Activated T-helper 1 cell treated with anti-CD3 and anti-CD28 coated beads, Interleukin-2, amount 50 U/mL, for 16 hours (primary cell): ENCODE results near the gene FSD1L.
"Not testable (repeated sequence)": the region's sequence is repeated elsewhere in the genome, so short reads cannot be mapped to it uniquely, and the experiment has no call there.

ENCODE experiments used
- DNase-seq, 2 donors: peaks; one replicate each; pipeline ENCODE4 v3.0.0-alpha.2; 2020; ENCODE audit warnings: low read depth in 1 of 2, low spot score in 1 of 2

The FSD1L gene

DNA sequence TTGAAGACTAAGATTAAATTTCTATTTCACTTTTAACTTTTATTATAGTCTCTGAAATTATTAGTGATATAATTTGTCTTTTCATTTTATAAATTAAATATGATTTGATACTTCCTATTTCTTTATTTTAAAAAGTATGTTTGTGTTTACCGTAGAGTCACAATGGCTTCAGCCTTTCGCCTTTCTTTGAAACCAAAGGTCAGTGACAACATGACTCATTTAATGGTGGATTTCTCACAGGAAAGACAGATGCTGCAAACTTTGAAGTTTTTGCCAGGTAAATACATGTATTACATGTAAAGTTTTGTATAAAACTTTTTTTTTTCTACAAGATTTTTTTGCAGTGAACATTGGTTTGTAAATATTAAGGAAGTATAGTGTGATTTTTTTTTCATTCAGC is 36.4 kb downstream of the FSD1L start:
- no peak for DNase-seq

- no peak for DNase-seq
These were observed 37.3 kb downstream of the FSD1L start for GRCh38 chr9:105485131-105485530.

DNA sequence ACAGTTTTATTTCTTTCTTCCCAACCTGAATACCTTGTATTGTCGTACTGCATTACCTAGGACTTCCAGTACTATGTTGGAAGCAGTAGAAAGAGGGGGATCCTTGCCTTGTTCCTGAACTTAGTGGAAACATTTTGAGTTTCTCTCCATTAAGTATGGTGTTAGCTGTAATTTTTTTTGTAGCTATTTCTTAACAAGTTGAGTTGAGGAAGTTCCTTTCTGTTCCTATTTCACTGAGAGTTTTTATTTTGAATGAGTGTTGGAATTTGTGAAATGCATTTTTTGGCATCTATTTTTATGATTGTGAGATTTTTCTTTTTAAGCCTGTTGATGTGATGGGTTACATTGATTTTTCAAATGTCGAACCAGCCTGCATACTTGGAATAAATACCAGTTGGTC is 49.0 kb downstream of the FSD1L start:
- no peak for DNase-seq

DNA sequence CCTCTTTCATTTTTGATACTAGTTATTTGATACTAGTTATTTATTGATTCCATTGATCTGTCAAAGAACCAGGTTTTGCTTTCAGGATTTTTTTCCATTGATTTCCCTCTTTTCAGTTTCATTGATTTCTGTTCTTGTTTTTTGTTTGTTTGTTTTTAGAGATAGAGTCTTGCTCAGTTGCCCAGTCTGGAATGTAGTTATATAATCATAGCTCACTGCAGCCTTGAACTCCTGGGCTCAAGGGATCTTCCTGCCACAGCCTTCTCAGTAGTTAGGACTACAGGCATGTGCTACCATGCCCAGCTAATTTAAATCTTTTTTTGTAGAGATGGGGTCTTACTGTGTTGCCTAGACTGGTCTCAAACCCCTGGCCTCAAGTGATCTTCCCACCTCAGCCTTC is 49.9 kb downstream of the FSD1L start:
- no peak for DNase-seq

DNA sequence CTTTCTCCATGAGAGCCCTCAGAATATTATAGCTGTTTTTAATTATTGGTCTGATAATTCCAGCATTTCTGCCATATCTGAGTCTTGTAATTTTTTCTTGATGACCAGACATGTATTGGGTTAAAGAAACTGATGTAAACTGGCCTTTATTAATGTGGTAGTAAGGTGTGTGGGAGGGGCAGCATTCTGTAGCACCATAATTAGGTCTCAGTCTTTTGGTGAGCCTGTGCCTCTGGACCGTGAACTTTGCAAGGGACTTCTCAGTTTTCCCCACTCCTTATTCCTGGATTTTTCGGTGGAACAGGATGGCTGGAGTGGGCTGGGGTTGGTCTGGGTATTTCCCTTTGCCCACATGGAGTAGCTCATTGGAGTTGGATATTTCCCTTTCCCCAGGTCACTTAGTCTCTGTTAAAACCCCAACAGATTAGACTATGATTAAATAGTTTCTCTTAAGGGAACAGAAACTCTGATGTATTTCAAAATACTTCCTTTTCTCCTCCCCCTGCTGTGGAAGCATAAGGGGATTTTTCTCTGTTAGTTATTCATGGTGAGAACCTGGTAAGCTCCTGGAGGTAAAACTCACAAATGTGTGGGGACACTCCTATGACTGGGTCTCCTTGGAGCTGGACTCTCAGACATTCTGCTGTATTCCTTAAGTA is 52.4 kb downstream of the FSD1L start:
- no peak for DNase-seq

- DNase-seq = no peak
These were observed 53.6 kb downstream of the FSD1L start for GRCh38 chr9:105501414-105501813.

DNA sequence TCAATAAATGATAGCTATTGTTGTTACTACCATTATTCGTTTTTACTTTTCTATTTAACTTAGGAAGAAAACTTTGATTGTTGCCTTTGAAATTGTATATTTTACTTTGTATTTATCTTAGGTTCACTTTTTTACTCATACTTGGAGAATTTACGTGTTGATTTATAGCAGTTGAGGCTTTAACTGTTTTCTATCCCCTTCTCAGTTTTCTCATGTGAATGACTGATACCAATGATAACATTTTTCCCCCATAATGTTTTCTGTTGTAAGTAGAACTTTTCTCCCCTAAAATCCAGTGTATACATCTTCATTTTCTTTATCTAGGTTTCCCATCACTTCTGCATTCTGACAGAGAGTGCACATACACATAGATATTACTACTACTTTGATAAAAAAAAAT is 54.4 kb downstream of the FSD1L start:
- no peak for DNase-seq

GRCh38 chr9:105503881-105504280 is 56.0 kb downstream of the FSD1L start:
- no peak for DNase-seq

DNA sequence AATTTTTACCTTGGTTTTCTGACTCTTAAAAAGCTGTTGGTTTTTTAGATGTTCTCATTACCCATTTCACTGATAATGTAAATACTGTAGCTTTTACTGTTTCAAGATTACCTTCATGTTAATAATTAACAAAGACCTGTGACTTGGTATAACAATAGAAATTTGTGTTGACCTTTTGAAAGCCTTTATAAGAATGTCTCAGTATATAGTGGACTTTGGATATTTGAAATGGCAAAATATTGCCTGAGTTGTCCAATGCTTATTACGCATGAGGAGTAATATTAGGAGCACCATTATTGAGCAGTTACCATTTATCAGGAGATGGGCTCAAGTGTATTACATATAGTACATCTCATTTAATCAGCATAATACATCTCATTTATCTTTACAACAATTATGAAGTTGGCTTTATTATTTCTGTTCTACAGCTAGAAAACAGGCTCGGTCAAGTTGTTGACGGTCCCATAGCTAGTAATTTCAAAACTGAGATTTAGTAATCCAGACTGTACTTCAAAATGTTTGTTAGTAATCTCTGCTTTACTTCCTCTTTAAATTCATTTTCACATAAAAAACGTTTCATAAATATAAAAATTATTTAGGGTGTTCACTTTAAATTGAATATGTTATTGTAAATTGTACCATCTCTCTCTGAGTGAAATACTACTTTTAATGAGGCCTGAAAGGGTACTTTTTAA is 59.4 kb downstream of the FSD1L start:
- DNase-seq = no peak

- no peak for DNase-seq
These were observed 60.7 kb downstream of the FSD1L start for GRCh38 chr9:105508530-105508929.

DNA sequence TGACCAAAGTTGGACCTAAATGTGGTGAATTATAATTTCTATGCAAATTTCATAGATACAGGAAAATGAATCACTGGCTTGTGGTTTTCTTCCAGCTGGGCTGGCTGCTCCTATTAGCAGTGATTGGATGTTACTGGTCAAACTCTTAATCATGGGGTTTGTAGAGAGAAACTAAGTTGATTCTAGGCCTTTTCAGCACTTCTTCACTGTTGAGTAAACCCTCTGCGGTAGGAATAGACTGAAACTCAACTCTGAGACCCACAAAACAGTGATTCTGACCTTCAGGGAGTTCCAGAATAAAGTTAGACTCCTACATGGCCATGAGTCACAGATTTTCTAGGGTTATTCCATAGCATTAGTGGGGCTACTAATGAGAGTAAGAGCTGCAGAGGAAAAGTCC is 62.2 kb downstream of the FSD1L start:
- DNase-seq = no peak

GRCh38 chr9:105511446-105511845 is 63.6 kb downstream of the FSD1L start:
- DNase-seq = no peak

DNA sequence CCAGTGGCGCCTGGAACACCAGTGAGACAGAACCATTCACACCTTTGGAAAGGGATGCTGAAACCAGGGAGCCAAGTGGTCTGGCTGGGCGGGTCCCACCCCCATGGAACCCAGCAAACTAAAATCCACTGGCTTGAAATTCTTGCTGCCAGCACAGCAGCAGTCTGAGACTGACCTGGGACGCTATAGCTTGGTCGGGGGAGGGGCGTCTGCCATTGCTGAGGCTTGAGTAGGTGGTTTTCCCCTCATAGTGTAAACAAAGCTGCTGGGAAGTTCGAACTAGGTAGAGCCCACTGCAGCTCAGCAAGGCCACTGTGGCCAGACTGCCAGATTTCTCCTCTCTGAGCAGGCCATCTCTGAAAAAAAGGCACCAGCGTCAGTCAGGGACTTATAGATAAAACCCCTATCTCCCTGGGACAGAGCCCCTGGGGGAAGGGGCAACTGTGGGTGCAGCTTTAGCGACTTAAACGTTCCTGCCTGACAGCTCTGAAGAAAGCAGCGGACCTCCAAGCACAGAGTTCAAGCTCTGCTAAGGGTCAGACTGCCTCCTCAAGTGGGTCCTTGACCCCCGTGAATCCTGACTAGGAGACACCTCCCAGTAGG is 68.1 kb downstream of the FSD1L start:
- DNase-seq = no peak

GRCh38 chr9:105519710-105520369 is 72.0 kb downstream of the FSD1L start:
- DNase-seq = peak in 1 of 2 donors; percentile 19

GRCh38 chr9:105520992-105521391 is 73.2 kb downstream of the FSD1L start:
- DNase-seq = not testable (repeated sequence)

DNA sequence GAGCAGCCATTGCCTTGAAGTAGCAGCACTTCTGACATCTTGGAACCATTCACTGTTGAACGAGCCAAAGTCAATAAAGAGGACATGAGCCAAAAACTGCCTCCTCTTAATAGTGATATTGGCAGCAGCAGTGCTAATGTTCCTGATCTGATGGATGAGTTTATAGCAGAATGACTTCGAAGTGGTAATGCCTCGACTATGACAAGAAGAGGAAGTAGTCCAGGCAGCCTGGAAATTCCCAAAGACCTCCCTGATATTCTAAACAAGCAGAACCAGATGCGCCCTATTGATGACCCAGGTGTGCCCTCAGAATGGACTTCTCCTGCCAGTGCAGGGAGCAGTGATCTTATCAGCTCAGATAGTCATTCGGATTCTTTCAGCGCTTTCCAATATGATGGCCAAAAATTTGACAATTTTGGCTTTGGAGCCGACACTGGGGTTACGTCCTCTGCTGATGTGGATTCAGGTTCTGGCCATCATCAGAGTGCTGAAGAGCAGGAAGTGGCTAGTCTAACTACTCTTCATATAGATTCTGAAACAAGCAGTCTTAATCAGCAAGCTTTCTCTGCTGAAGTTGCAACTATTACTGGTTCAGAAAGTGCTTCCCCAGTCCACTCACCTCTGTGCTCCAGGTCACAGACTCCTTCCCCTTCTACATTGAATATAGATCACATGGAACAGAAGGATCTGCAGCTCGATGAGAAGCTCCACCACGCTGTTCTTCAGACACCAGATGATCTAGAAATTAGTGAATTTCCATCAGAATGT is 75.0 kb downstream of the FSD1L start:
- not testable (repeated sequence) for DNase-seq

- DNase-seq = no peak
These were observed 83.7 kb downstream of the FSD1L start for GRCh38 chr9:105531530-105531929.

DNA sequence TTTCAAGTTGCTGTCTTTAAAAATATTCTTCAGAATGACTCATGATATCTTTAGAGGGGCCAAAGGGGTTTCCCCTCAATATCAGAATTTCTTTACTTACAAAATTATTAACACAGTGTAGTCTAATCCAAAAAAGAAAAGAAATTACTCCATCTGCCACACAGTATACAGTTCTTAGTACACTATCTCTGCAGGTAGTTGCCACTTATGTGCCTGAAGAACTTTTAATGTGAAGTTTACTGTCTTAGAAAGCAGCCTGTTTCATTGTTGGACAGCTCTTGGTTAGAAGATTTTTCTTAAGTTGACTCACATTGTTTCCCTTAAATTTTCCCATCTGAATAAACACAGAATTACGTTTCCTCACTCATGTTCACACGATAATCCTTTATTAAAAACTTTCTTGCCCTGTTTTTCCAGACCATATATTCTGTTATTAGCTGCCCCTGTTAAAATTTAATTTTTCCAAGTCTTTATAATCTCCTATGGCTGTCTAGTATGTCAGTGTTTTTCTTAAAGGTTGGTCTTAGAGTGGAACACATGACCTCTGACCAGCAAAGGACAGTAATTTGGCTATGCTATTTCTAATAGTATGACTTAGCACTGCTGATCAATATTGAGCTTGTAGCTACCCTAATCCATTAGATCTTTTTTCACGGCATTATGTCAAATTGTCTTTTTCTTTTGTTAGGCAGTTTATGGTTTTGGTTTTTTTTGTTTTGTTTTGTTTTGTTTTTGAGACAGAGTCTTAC is 88.3 kb downstream of the FSD1L start:
- no peak for DNase-seq

DNA sequence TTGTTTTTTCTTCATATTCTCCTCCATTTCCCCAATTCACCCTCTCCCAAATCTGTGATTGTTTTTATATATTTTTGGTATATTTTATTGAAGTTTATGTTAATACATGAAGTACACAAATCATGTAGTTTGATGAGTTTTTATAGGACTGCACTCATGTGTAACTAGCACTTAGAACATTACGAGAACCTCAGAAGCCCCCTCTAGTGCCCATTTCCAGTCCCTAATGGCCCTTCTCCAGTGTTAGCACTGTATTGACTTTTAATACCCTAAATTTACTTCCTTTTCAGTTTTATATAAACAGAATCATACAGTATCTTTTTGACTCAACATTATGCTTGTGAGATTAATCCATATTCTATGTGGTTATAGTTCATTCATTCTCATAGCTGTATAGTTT is 91.6 kb downstream of the FSD1L start:
- DNase-seq = no peak

DNA sequence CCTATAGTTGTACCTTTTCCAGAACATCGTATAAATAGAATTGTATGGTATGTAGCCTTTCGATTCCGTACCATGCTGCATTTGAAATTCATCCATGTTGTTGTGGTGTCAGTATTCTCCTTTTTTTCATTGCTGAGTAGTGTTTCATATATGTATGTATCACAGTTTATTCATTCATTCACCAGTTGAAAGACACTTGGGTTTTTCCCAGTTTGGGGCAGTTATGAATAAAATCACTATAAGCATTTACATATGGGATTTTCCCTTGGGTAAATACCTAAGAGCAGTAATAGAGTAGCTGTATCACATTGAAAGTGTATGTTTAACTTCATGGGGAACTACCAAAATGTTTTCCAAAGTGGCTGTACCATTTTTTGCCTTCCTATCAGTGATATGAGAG is 94.0 kb downstream of the FSD1L start:
- DNase-seq = no peak

DNA sequence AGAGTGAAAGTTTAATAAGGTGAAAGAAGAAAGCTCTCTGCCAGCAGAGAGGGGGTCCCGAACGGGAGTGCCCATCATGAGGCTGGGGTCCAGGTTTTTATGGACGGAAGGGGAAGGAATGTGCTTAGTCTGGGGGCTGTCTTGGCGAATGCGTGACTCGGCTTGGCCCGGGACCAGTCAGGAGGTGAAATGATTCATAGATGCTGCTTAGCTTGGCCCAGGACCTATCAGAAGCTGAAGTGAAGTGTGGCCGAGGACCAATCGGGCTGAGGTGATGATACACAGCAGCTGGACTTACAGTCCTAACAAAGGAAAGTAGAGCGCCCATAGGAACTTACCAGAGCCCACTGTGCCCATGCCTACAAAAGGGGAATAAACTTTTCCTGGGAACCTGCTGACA is 106.2 kb downstream of the FSD1L start:
- no peak for DNase-seq
